ENCODE results near the gene PRKG1. TPM values are rescaled to one million over a fixed set of nuclear protein-coding genes. Genes with fewer than 3 reads are reported as not detected.

The PRKG1 gene
- total RNA-seq, 1 experiment from 2014 or later: not detected

GRCh38 chr10:52083422-52083821 lies 1009.1 kb downstream of the PRKG1 start:
- no peaks in the 10 kb centered on the region for H3K4me1 ChIP-seq (replicated peaks)
- no peak overlapping the region for H3K27ac ChIP-seq
- no peak for DNase-seq (ENCODE audit: low read depth in 1 of 2, low spot score in 2 of 2)
- H3K36me3 ChIP-seq: no peaks in the 10 kb centered on the region
- no peaks in the 10 kb centered on the region for H3K27me3 ChIP-seq (replicated peaks)
- no peak overlapping the region for H3K4me3 ChIP-seq
- no peaks in the 10 kb centered on the region for H3K9me3 ChIP-seq (replicated peaks)

GRCh38 chr10:52092390-52092789 lies 1018.1 kb downstream of the PRKG1 start:
- no peak overlapping the region for H3K4me3 ChIP-seq
- no peaks in the 10 kb centered on the region for H3K36me3 ChIP-seq
- H3K4me1 ChIP-seq (replicated peaks): no peaks in the 10 kb centered on the region
- DNase-seq (ENCODE audit: low read depth in 1 of 2, low spot score in 2 of 2): no peak
- H3K9me3 ChIP-seq (replicated peaks): no peaks in the 10 kb centered on the region
- no peaks in the 10 kb centered on the region for H3K27me3 ChIP-seq (replicated peaks)
- H3K27ac ChIP-seq: no peak overlapping the region

- no peak overlapping the region for H3K27ac ChIP-seq
- no peaks in the 10 kb centered on the region for H3K9me3 ChIP-seq (replicated peaks)
- H3K36me3 ChIP-seq: no peaks in the 10 kb centered on the region
- H3K4me1 ChIP-seq (replicated peaks): no peaks in the 10 kb centered on the region
- no peak for DNase-seq (ENCODE audit: low read depth in 1 of 2, low spot score in 2 of 2)
- H3K27me3 ChIP-seq (replicated peaks): no peaks in the 10 kb centered on the region
- H3K4me3 ChIP-seq: no peak overlapping the region
These were observed 1023.8 kb downstream of the PRKG1 start for GRCh38 chr10:52098130-52098529.

- no peak for DNase-seq (ENCODE audit: low read depth in 1 of 2, low spot score in 2 of 2)
- H3K27ac ChIP-seq: no peak overlapping the region
- H3K4me1 ChIP-seq (replicated peaks): no peaks in the 10 kb centered on the region
- no peaks in the 10 kb centered on the region for H3K9me3 ChIP-seq (replicated peaks)
- no peak overlapping the region for H3K4me3 ChIP-seq
- no peaks in the 10 kb centered on the region for H3K27me3 ChIP-seq (replicated peaks)
- H3K36me3 ChIP-seq: no peaks in the 10 kb centered on the region
These were observed 1024.8 kb downstream of the PRKG1 start for GRCh38 chr10:52099026-52099600.

- Histone ChIP-seq H3K4me3 (no peak overlapping the region), H3K4me1 (replicated peaks) (no peaks in the 10 kb centered on the region), H3K9me3 (replicated peaks) (no peaks in the 10 kb centered on the region), H3K27me3 (replicated peaks) (no peaks in the 10 kb centered on the region), H3K27ac (no peak overlapping the region), H3K36me3 (no peaks in the 10 kb centered on the region)
- no peak for DNase-seq (ENCODE audit: low read depth in 1 of 2, low spot score in 2 of 2)
These were observed 1025.8 kb downstream of the PRKG1 start for GRCh38 chr10:52100011-52100547.

- no peaks in the 10 kb centered on the region for H3K36me3 ChIP-seq
These were observed 1031.0 kb downstream of the PRKG1 start for GRCh38 chr10:52105301-52105700.

GRCh38 chr10:52106011-52106410 lies 1031.7 kb downstream of the PRKG1 start:
- DNase-seq (ENCODE audit: low read depth in 1 of 2, low spot score in 2 of 2): no peak
- H3K4me1 ChIP-seq (replicated peaks): no peaks in the 10 kb centered on the region
- no peak overlapping the region for H3K27ac ChIP-seq
- H3K27me3 ChIP-seq (replicated peaks): no peaks in the 10 kb centered on the region
- no peaks in the 10 kb centered on the region for H3K9me3 ChIP-seq (replicated peaks)
- H3K4me3 ChIP-seq: no peak overlapping the region
- H3K36me3 ChIP-seq: no peaks in the 10 kb centered on the region

More at GRCh38 chr10:52105301-52105700, 1031.0 kb downstream of the PRKG1 start:
- DNase-seq (ENCODE audit: low read depth in 1 of 2, low spot score in 2 of 2): no peak
- Histone ChIP-seq H3K27ac (no peak overlapping the region), H3K9me3 (replicated peaks) (no peaks in the 10 kb centered on the region), H3K4me3 (no peak overlapping the region), H3K27me3 (replicated peaks) (no peaks in the 10 kb centered on the region), H3K4me1 (replicated peaks) (no peaks in the 10 kb centered on the region)

- H3K9me3 ChIP-seq (replicated peaks): no peaks in the 10 kb centered on the region
- H3K27me3 ChIP-seq (replicated peaks): no peaks in the 10 kb centered on the region
- H3K36me3 ChIP-seq: no peaks in the 10 kb centered on the region
- no peaks in the 10 kb centered on the region for H3K4me1 ChIP-seq (replicated peaks)
- DNase-seq (ENCODE audit: low read depth in 1 of 2, low spot score in 2 of 2): no peak
- H3K27ac ChIP-seq: no peak overlapping the region
- H3K4me3 ChIP-seq: no peak overlapping the region
These were observed 1032.6 kb downstream of the PRKG1 start for GRCh38 chr10:52106899-52107298.

GRCh38 chr10:52108236-52108635 lies 1033.9 kb downstream of the PRKG1 start:
- H3K4me3 ChIP-seq: no peak overlapping the region
- H3K27me3 ChIP-seq (replicated peaks): no peaks in the 10 kb centered on the region
- no peaks in the 10 kb centered on the region for H3K4me1 ChIP-seq (replicated peaks)
- no peak for DNase-seq (ENCODE audit: low read depth in 1 of 2, low spot score in 2 of 2)
- no peaks in the 10 kb centered on the region for H3K36me3 ChIP-seq
- no peaks in the 10 kb centered on the region for H3K9me3 ChIP-seq (replicated peaks)
- H3K27ac ChIP-seq: no peak overlapping the region

GRCh38 chr10:52110576-52110975 lies 1036.3 kb downstream of the PRKG1 start:
- no peaks in the 10 kb centered on the region for H3K36me3 ChIP-seq
- H3K27ac ChIP-seq: no peak overlapping the region
- H3K4me1 ChIP-seq (replicated peaks): no peaks in the 10 kb centered on the region
- no peaks in the 10 kb centered on the region for H3K9me3 ChIP-seq (replicated peaks)
- DNase-seq (ENCODE audit: low read depth in 1 of 2, low spot score in 2 of 2): no peak
- H3K27me3 ChIP-seq (replicated peaks): no peaks in the 10 kb centered on the region
- H3K4me3 ChIP-seq: no peak overlapping the region

- Histone ChIP-seq H3K27ac (no peak overlapping the region), H3K4me3 (no peak overlapping the region), H3K9me3 (replicated peaks) (no peaks in the 10 kb centered on the region), H3K36me3 (no peaks in the 10 kb centered on the region), H3K4me1 (replicated peaks) (no peaks in the 10 kb centered on the region), H3K27me3 (replicated peaks) (no peaks in the 10 kb centered on the region)
- DNase-seq (ENCODE audit: low read depth in 1 of 2, low spot score in 2 of 2): no peak
These were observed 1037.0 kb downstream of the PRKG1 start for GRCh38 chr10:52111101-52111891.

- no peak for DNase-seq (ENCODE audit: low read depth in 1 of 2, low spot score in 2 of 2)
- Histone ChIP-seq H3K36me3 (no peaks in the 10 kb centered on the region), H3K4me3 (no peak overlapping the region)
These were observed 1041.5 kb downstream of the PRKG1 start for GRCh38 chr10:52115823-52116222.

GRCh38 chr10:52119507-52119906 lies 1045.2 kb downstream of the PRKG1 start:
- Histone ChIP-seq H3K9me3 (replicated peaks) (no peaks in the 10 kb centered on the region), H3K4me1 (replicated peaks) (no peaks in the 10 kb centered on the region), H3K36me3 (no peaks in the 10 kb centered on the region), H3K27me3 (replicated peaks) (no peaks in the 10 kb centered on the region), H3K27ac (no peak overlapping the region), H3K4me3 (no peak overlapping the region)
- DNase-seq (ENCODE audit: low read depth in 1 of 2, low spot score in 2 of 2): no peak

More at GRCh38 chr10:52115823-52116222, 1041.5 kb downstream of the PRKG1 start:
- no peaks in the 10 kb centered on the region for H3K4me1 ChIP-seq (replicated peaks)
- no peaks in the 10 kb centered on the region for H3K27me3 ChIP-seq (replicated peaks)
- no peaks in the 10 kb centered on the region for H3K9me3 ChIP-seq (replicated peaks)
- H3K27ac ChIP-seq: no peak overlapping the region

- no peaks in the 10 kb centered on the region for H3K9me3 ChIP-seq (replicated peaks)
- no peak for DNase-seq (ENCODE audit: low read depth in 1 of 2, low spot score in 2 of 2)
- no peaks in the 10 kb centered on the region for H3K27me3 ChIP-seq (replicated peaks)
These were observed 1047.4 kb downstream of the PRKG1 start for GRCh38 chr10:52121688-52122087.

More at GRCh38 chr10:52121688-52122087, 1047.4 kb downstream of the PRKG1 start:
- H3K4me3 ChIP-seq: no peak overlapping the region
- H3K36me3 ChIP-seq: no peaks in the 10 kb centered on the region
- no peaks in the 10 kb centered on the region for H3K4me1 ChIP-seq (replicated peaks)
- no peak overlapping the region for H3K27ac ChIP-seq
